Stimulated activated CD4-positive, alpha-beta T cell treated with anti-CD3 and anti-CD28 coated beads, TNF-alpha, amount 100 ng/mL, for 1 hour (primary cell): ENCODE measurements around the gene POU4F1.
"Not testable (repeated sequence)": the region's sequence is repeated elsewhere in the genome, so short reads cannot be mapped to it uniquely, and the experiment has no call there.

Experiments
- DNase-seq, 3 donors: peaks; one replicate each; pipeline ENCODE4 v3.0.0-alpha.2; 2020; ENCODE audit warnings: low read depth in 3 of 3, low spot score in 1 of 3

The POU4F1 gene

DNA sequence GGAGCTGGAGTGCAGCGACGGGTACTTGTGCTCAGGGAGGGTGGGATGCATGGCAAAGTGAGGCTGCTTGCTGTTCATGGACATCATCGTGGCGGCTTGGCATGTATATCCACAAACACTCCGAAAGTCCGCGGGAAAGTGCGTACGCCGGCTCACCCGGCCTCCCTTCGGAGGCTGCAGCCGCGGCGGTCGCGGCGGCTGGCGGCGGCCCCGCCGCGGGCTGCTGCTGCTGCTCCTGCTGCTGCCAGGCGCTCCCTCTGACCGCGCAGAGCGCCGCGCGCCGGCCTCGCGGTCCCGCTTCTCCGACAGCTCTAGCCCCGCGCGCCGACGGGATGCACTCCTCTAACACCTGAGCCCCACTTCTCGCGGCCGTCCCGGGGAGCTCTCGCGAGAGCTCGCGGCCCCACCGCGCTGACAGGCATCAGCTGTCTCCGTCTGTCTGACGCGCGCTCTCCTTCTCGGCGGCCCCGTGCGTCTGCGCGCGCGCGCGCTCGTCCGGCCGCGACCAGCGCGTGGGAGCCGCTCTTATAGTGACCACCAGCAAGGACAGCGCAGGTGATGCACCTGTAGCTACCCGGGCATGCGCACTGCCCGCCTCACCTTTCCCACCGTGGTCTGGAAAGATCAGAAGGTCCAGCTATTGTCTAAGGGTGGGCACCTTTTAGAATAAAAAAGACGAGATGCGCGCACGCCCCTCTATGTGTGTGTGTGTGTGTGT lies at the start of gene POU4F1:
POU4F1 (minus strand) TSS at position 313 of the 718 bp plus-strand sequence; CDS start at position 87, 226 bp downstream.
- DNase-seq = no peak

DNA sequence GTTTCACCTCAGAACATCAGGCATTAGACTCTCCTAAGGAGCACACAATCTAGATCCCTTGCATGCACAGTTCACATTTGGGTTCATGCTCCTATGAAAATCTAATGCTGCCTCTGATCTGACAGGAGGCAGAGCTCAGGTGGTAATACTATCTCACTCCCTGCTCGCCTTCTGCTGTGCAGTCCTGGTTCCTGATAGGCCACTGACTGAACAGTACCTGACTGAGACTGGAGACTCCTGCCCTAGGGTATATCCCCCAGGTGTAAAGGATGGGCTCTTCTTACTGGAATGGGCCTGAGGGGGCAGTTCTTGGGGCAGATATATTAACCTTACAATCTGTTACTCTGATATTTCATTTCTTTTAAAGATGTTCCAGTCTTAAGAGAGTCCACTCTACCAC lies 49.3 kb upstream of the POU4F1 start:
- DNase-seq = no peak

GRCh38 chr13:78650717-78651083 lies 47.3 kb upstream of the POU4F1 start:
- no peak for DNase-seq

GRCh38 chr13:78649997-78650716 lies 46.8 kb upstream of the POU4F1 start:
- DNase-seq = no peak

GRCh38 chr13:78647109-78647678 lies 43.8 kb upstream of the POU4F1 start:
- DNase-seq = not testable (repeated sequence)

DNA sequence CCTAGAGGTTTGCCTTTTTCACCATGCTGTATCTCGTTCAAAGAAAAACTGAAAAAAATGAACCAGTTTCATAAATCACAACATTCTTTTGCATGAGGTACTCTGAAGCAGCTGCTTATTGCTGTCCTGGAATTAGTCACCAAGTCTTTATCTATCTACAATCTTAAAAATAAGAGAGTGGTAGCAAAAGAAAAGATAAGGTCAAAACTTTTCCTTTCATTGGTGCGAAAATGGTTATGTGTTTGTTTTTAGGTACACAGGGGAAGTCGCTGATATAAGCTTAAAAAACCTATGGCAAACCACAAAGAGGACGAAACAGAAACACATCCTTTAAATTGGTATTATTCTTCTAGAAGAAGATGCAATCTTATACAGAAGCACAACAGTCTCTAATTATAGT lies 34.9 kb upstream of the POU4F1 start:
- no peak for DNase-seq

DNA sequence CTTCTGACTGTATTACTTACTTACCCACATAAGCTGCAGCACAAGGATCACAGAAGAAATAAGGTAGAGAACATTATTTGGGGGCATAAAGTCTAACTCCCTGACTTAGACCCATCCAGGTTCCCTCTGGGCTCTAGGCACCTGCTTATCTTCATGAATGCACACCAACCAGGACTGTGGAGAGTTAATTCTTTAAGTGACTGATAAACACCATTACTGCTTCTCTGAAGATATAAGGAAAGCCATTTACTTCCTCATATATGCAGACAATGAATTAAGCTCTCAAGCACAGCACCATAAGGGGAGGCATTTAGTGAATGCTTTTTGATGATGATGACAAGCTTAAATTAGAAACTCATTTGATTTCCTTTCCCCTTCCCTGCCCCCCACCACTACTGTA lies 33.1 kb upstream of the POU4F1 start:
- DNase-seq = no peak

GRCh38 chr13:78632996-78633395 lies 29.6 kb upstream of the POU4F1 start:
- DNase-seq = no peak

DNA sequence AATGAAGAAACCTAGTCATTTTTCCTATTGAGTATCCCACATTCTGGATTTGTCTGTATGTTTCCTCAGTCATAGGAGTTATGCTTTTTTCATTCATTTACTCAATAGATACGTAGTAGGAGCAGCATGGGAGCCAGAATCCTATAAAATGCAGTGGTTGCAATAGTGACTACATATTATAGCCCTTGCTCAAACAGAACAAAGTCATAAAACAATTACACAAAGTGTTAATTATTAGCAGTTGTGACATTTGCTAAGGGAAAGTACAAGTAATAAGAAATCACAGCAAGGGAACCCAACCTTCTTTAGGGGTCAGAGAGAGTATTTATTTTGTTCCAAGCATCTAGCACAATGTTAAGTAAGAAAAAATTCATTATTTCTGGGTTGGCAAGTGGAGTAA lies 27.7 kb upstream of the POU4F1 start:
- no peak for DNase-seq

DNA sequence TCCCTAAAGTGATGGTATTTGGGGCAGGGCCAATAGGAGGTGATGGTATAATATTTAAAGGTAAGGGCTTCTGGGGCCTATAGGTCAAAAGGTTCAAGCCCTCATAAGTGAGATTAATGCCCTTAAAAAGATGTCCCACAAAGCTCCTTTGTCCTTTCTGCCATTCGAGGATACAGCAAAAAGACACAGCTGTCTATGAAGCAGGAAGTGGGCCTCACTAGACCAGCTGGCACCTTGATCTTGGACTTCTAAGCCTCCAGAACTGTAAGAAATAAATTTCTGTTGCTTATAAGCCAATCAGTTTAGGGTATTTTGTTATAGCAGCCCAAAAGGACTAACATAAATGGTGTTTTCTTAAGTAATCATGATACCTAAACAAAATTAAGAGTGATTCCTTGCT lies 27.2 kb upstream of the POU4F1 start:
- no peak for DNase-seq

DNA sequence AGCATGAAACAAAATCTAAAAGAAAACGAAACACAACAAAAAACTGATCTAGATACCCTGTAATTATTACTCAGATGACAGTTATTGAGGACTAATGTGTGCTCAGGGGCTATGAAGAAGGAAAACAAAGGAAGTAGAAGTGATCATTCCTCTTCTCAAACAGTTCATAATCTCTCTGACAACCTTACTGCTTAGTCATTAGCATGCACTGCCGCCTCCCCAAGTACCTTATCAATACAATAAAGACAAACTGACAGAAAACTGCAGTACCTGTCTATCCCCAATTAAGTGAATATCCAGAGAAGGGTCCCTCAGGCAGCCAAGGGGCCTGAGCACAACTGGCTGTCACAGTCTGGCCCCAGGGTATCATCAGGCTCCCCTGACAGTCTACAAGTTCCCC lies 22.0 kb upstream of the POU4F1 start:
- DNase-seq = no peak

GRCh38 chr13:78623132-78623531 lies 19.8 kb upstream of the POU4F1 start:
- DNase-seq = no peak

GRCh38 chr13:78620936-78621470 lies 17.7 kb upstream of the POU4F1 start:
- DNase-seq = no peak

- DNase-seq = no peak
These were observed 15.1 kb upstream of the POU4F1 start for GRCh38 chr13:78618411-78618810.

- no peak for DNase-seq
These were observed 7.7 kb upstream of the POU4F1 start for GRCh38 chr13:78611040-78611439.

DNA sequence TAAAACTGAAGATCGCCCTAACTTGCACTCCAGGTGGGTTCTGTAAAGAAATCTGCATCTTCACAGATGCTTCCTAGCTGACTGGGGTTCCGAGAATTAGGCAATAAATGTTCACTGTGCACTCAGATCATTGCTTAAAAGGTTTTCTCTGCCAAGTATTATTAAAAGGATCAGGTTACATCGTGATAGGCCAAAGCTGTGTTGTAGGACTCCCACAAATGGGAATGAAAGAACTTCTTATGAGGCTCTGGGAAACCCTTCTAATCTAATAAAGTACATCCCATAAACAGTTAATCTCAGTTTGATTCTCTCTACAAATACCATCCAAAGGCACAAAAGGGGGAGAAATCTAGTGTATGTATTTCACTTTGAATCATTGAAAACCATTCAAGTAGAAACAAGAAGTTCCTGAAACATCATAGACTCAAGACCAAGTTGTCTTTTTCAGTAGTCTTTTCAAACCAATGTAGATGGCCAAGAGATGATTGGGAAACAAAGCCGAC lies 7.1 kb upstream of the POU4F1 start:
- DNase-seq = no peak

GRCh38 chr13:78609464-78610205 lies 6.3 kb upstream of the POU4F1 start:
- DNase-seq = no peak

GRCh38 chr13:78608688-78609463 lies 5.5 kb upstream of the POU4F1 start:
- DNase-seq = no peak

GRCh38 chr13:78608252-78608687 lies 4.9 kb upstream of the POU4F1 start:
- DNase-seq = no peak
